Activated naive CD4-positive, alpha-beta T cell treated with anti-CD3 and anti-CD28 coated beads, Interleukin-2, amount 50 U/mL, for 72 hours (primary cell): ENCODE results near the gene COMMD9. TPM values are rescaled to one million over a fixed set of nuclear protein-coding genes. Genes with fewer than 3 reads are reported as not detected.

ENCODE experiments used
- ATAC-seq, 2 donors: fragments of 150-1000 bp; cut with Tn5 transposase; 2 replicates each; pipeline ENCODE4 v1.10.0; 2021; ENCODE audit warnings: mild to moderate bottlenecking in 2 of 2, moderate library complexity in 2 of 2
- DNase-seq, 2 donors: peaks; one replicate each; pipeline ENCODE4 v3.0.0; 2021 to 2022; ENCODE audit warnings: low spot score in 2 of 2
- H3K27ac Mint-ChIP-seq, 2 donors: one replicate each; pipeline ENCODE4 v1.8.0; 2022; ENCODE audit warnings: mild to moderate bottlenecking in 2 of 2, mixed read lengths in 2 of 2
- H3K36me3 Mint-ChIP-seq, 2 donors: one replicate each; pipeline ENCODE4 v1.8.0; 2022; ENCODE audit warnings: mixed read lengths in 2 of 2
- H3K9me3 Mint-ChIP-seq, 2 donors: one replicate each; pipeline ENCODE4 v1.8.0; 2022; ENCODE audit warnings: mixed read lengths in 2 of 2
- total RNA-seq, 2 donors: library from RNA; stranded (reverse); gene quantifications; one replicate each; pipeline ENCODE4 v1.2.3, GENCODE V29; 2022

Gene COMMD9
- total RNA-seq, 2 donors from 2014 or later: 33.6 to 37.3 TPM

DNA sequence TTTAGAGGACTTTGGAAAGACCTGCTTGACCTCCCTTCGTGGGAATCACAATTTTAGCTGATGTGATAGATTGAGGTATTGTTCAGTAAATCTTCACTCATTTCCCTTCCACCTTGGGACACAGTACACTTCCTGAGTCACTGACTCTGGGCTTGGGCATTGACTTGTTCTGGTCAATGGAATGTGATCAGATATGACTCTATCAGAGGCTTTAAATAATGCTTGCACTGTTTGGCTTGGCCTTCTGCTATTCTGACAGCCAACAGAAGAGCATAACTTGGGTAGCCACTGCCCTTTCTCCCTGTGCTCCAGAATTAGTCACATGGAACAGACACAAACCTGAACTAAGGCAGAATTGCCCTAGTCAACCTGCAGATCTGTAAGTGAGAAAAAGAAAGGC lies 19.4 kb upstream of the COMMD9 start:
- H3K9me3 Mint-ChIP-seq: peaks cover 4 to 5% of the 10 kb centered on the region in 2 donors
- DNase-seq (no peak), ATAC-seq (no peak)
- no peaks in the 10 kb centered on the region for H3K36me3 Mint-ChIP-seq
- no peak overlapping the region for H3K27ac Mint-ChIP-seq

GRCh38 chr11:36306888-36307287 lies 17.7 kb upstream of the COMMD9 start:
- Mint-ChIP-seq H3K27ac (no peak overlapping the region), H3K36me3 (no peaks in the 10 kb centered on the region), H3K9me3 (peaks cover 4 to 5% of the 10 kb centered on the region in 2 donors)
- DNase-seq (peak in 1 of 2 donors; percentile 14), ATAC-seq (peak in 1 of 2 donors; percentile 44)

DNA sequence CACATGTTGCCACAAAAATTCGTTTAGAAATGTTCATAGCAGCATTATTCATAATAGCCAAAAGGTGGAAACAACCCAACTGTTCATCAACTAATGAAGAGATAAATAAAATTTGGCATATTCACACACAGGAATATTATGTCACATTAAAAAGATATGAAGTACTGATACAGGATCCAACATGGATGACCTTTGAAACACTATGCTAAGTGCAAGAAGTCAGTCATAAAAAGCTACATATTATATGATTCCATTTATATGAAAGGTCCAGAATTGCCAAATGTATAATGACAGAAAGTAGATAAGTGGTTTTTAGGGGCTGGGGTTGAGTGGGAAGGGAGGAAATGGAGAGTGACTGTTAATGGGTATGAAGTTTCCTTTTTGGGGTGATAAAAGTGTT lies 15.8 kb upstream of the COMMD9 start:
- no peak for ATAC-seq
- Mint-ChIP-seq H3K27ac (no peak overlapping the region), H3K36me3 (no peaks in the 10 kb centered on the region), H3K9me3 (peaks cover 4 to 5% of the 10 kb centered on the region in 2 donors)
- DNase-seq: no peak

DNA sequence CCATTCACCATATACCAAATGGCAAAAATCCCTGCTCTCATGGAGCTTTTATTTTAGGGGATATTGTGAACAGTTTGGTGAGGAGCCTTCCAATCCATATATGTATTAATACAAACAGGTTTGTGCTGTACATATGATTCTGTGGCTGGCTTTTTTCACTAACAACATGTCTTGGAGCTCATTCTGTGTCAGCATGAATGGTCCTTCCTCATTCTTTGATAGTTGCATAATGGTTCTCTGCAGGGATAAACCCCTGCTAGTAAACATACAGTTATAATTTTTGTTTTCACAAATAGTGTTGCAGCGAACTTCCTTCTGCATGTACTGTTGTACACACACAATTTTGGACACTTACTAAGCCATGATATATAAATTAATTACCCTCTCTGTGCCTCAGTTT lies 15.1 kb upstream of the COMMD9 start:
- H3K27ac Mint-ChIP-seq: no peak overlapping the region
- H3K9me3 Mint-ChIP-seq: peaks cover 0 to 4% of the 10 kb centered on the region in 2 donors
- no peak for DNase-seq
- no peaks in the 10 kb centered on the region for H3K36me3 Mint-ChIP-seq
- ATAC-seq: no peak

DNA sequence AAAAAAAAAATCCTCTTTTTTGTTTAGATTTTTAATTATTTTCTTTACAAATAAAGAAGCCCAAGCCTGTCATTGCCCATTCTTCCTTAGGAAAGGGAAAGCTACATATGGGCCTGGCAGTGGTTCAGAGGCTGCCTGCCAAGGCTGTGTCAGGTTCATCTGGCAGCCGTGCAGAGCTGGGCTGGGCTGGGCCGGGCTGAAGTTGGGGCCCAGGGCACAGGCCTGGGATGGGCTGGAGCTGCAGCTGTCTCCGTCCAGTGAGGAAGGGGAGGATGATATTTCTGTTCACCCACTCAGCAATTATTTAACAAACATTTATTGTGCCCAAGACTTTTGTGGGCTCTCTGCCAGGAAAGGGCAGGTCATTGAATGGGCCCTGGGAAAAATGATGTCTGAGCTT lies 11.4 kb upstream of the COMMD9 start:
- Mint-ChIP-seq H3K36me3 (no peaks in the 10 kb centered on the region), H3K27ac (no peak overlapping the region), H3K9me3 (no peaks in the 10 kb centered on the region)
- no peak for ATAC-seq
- no peak for DNase-seq

DNA sequence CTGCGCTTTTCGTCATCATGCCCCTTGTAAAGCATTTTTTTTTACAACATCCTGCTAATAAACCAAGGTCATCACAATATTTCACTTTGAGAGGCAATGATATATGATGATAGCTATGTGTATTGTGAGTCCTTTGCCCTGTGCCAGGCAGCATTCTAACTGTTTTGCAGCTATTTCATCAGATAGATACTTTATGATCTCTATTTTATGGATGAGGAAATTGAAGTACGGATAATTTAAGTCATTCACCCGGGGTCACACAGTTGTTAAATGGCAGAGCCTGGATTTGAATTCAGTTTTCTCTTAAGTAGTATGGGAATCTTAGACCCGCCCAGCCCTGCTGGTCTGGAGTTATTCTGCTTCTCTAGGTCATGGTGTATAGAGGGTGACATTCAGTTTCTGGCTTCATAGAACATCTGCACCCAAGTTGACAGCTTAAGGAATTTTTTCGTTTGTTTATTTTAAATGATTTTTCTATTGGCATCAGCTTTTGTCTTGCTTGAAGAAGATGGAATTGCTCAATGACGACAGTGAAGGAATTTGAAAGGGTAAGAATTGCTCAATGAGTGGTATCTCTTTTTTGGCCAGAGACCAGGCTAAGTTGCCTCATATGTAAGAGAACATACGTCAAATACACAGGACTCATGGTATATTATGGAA lies 7.8 kb upstream of the COMMD9 start:
- DNase-seq (no peak), ATAC-seq (no peak)
- H3K36me3 Mint-ChIP-seq: no peaks in the 10 kb centered on the region
- H3K9me3 Mint-ChIP-seq: no peaks in the 10 kb centered on the region
- H3K27ac Mint-ChIP-seq: no peak overlapping the region

- no peaks in the 10 kb centered on the region for H3K9me3 Mint-ChIP-seq
- no peak for ATAC-seq
- DNase-seq: no peak
- no peaks in the 10 kb centered on the region for H3K36me3 Mint-ChIP-seq
- no peak within 1 kb of the TSS for H3K27ac Mint-ChIP-seq
Measured at GRCh38 chr11:36295926-36296325, 6.7 kb upstream of the COMMD9 start, which contains the start of gene PRR5L. PRR5L (plus strand) TSS chr11:36296288; CDS start chr11:36401122, 104,834 bp downstream.

- ATAC-seq (peak; percentile 9 to 27), DNase-seq (peak in 1 of 2 donors; percentile 29)
- H3K9me3 Mint-ChIP-seq: no peaks in the 10 kb centered on the region
- H3K36me3 Mint-ChIP-seq: no peaks in the 10 kb centered on the region
- H3K27ac Mint-ChIP-seq: no peak overlapping the region
Measured at GRCh38 chr11:36292311-36292722, 3.1 kb upstream of the COMMD9 start.

GRCh38 chr11:36288442-36289225 lies 590 bp downstream of the COMMD9 start:
- peak overlapping the region; percentile 83 to 95 for H3K27ac Mint-ChIP-seq
- no peaks in the 10 kb centered on the region for H3K9me3 Mint-ChIP-seq
- ATAC-seq: no peak
- DNase-seq: no peak
- H3K36me3 Mint-ChIP-seq: no peaks in the 10 kb centered on the region

GRCh38 chr11:36282926-36283325 lies 6.3 kb downstream of the COMMD9 start:
- ATAC-seq: peak in 1 of 2 donors; percentile 37
- Mint-ChIP-seq H3K27ac (peak overlapping the region in 1 of 2 donors; percentile 0), H3K36me3 (peaks cover 0 to 10% of the 10 kb centered on the region in 2 donors), H3K9me3 (peaks cover 0 to 9% of the 10 kb centered on the region in 2 donors)
- no peak for DNase-seq

DNA sequence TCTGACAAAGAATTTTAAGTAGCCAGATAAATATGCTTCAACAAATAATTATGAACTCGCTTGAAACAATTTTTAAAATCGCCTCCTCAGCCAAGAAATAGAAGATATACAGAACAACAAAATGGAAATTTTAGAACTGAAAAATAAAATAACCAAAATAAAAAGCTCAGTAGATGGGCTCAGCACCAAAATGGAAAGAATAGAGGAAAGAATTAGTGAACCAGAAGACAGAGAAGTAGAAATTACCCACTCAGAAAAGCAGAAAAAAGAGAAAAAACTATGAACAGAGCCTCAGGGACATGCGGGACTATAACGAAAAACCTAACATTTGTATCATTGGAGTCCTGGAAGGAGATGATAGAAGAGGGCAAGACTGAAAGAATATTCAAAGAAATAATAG lies 7.4 kb downstream of the COMMD9 start:
- Mint-ChIP-seq H3K27ac (peak overlapping the region in 1 of 2 donors; percentile 72), H3K9me3 (peaks cover 0 to 9% of the 10 kb centered on the region in 2 donors), H3K36me3 (peaks cover 0 to 10% of the 10 kb centered on the region in 2 donors)
- DNase-seq (no peak), ATAC-seq (no peak)

DNA sequence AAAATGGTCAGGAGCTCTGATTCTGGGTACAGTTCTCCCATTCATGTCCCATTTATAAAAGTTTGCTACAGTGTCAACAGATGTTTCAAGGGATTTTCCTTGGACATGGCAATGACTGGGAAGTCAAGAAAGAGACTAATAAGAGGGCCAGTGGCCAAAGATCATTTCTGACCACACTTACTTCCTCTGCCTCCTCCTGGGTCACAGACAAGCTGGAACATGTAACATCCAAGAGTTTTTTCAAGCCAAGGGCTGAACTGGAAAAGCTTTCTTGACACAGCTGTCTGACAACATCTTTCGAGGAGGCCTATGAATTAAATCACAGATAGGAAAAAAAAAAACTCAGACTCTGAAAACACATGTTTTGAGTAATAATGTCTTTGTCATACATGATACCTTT lies 8.7 kb downstream of the COMMD9 start:
- Mint-ChIP-seq H3K27ac (peak overlapping the region in 1 of 2 donors; percentile 61), H3K9me3 (peaks cover 0 to 9% of the 10 kb centered on the region in 2 donors), H3K36me3 (peaks cover 0 to 10% of the 10 kb centered on the region in 2 donors)
- DNase-seq (no peak), ATAC-seq (no peak)

DNA sequence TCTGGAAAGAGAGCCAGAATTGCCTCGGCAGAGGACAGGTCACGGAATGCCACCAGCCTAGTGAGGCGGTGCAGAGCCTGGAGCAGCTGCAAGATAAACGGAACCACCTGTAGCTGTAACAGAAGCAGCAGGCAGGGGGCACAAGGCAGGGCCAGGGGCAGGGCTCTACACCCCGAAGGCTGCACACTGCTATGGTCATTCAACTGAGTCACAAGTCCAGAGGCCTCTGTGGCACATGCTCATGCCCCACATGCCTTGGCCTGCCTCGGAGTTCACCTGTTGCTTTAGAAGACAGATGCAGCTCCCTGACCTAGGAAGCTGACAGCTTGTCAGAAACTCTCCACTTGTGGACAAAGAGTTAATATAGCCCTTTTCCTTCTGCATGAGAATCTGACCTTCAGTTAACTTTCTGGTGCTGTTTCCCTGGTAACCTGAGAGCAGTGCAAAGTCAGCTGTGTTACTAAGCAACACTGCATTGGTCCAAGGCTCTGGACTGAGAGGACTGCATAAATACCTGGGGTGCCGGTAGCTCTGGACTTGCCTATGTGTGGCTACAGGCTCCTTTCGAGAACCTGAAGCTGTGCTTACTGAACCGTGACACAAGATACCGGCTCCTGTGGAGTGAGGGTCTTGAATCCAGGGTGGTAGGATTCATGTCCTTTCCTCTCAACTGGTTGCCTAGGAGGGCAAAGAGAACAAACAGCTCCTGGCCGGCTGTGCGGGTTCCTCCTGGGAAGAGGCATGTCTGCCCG lies 10.5 kb downstream of the COMMD9 start:
- Mint-ChIP-seq H3K27ac (no peak overlapping the region), H3K36me3 (peaks cover 5 to 17% of the 10 kb centered on the region in 2 donors), H3K9me3 (peaks cover 0 to 9% of the 10 kb centered on the region in 2 donors)
- no peak for DNase-seq
- ATAC-seq: no peak

DNA sequence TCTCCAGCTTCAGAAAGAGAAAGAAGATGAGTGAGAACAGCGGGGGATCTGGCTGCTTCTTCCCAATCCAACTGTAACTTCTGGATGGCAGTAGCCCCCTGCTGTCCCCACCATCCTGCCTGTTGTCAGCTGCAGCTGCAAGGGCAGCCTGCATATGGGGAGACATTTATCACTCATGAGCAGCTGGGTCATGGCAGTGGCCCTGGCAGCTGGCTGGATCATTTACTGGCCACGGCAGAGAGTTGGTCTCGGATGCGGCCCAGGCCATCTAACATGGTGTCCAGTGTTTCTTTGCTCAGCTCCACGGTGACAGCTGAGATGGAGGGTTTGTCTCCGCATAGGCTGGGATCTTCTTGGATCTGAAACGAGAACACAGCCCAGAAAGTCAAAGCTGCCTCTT lies 14.8 kb downstream of the COMMD9 start:
- DNase-seq (no peak), ATAC-seq (no peak)
- Mint-ChIP-seq H3K9me3 (no peaks in the 10 kb centered on the region), H3K36me3 (peaks cover 21 to 32% of the 10 kb centered on the region in 2 donors), H3K27ac (no peak overlapping the region)

DNA sequence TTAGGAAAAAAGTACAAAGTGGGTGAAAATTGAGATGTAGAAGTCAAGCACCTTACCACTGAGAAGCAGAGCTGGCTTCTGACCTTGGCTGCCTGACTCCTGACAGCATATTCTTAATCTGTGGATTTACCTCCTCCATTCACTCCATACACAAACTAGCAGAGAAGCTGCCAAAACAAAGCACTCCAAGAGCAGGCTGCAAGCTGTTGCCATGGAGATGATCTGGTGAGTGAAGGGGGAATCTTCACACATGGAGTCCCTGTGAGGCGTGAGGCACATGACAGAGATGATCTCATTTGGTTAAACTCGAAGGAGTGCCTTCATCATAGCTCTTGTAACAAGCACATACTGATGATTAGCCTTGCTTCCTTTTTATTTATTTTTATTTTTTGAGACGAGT lies 16.1 kb downstream of the COMMD9 start:
- DNase-seq (no peak), ATAC-seq (no peak)
- H3K36me3 Mint-ChIP-seq: peaks cover 21 to 32% of the 10 kb centered on the region in 2 donors
- no peak overlapping the region for H3K27ac Mint-ChIP-seq
- no peaks in the 10 kb centered on the region for H3K9me3 Mint-ChIP-seq

GRCh38 chr11:36271794-36272407 lies 17.3 kb downstream of the COMMD9 start:
- ATAC-seq (no peak), DNase-seq (no peak)
- Mint-ChIP-seq H3K36me3 (peaks cover 21 to 32% of the 10 kb centered on the region in 2 donors), H3K9me3 (no peaks in the 10 kb centered on the region), H3K27ac (peak overlapping the region in 1 of 2 donors; percentile 70)
